SW480 (cell line): ENCODE measurements around the gene GAL3ST2.
"Not testable (repeated sequence)": the region's sequence is repeated elsewhere in the genome, so short reads cannot be mapped to it uniquely, and the experiment has no call there.

ENCODE experiments used
- DNase-seq: peaks from one replicate; pipeline ENCODE4 v3.0.0-alpha.2; 2016; ENCODE audit warnings: low spot score

GAL3ST2 gene

GRCh38 chr2:241820625-241821384 is 44.2 kb downstream of the GAL3ST2 start:
- no peak for DNase-seq

- no peak for DNase-seq
Measured at GRCh38 chr2:241821460-241822263, 45.0 kb downstream of the GAL3ST2 start.

- DNase-seq, result no peak
Measured at GRCh38 chr2:241822264-241822623, 45.6 kb downstream of the GAL3ST2 start.

GRCh38 chr2:241823531-241824437 is 47.2 kb downstream of the GAL3ST2 start:
- DNase-seq, result not testable (repeated sequence)

- no peak for DNase-seq
Measured at GRCh38 chr2:241827394-241827793, 50.8 kb downstream of the GAL3ST2 start.

GRCh38 chr2:241833101-241833663 is 56.6 kb downstream of the GAL3ST2 start:
- DNase-seq, result no peak

GRCh38 chr2:241833756-241834526 is 57.3 kb downstream of the GAL3ST2 start:
- DNase-seq, result not testable (repeated sequence)

GRCh38 chr2:241834527-241835210 is 58.0 kb downstream of the GAL3ST2 start:
- DNase-seq, result no peak

GRCh38 chr2:241835611-241836010 is 59.0 kb downstream of the GAL3ST2 start:
- DNase-seq, result no peak

GRCh38 chr2:241836292-241836691 is 59.7 kb downstream of the GAL3ST2 start:
- no peak for DNase-seq

- no peak for DNase-seq
Measured at GRCh38 chr2:241837197-241837965, 60.8 kb downstream of the GAL3ST2 start.

GRCh38 chr2:241841181-241842066 is 64.8 kb downstream of the GAL3ST2 start:
- no peak for DNase-seq

GRCh38 chr2:241842067-241842415 is 65.4 kb downstream of the GAL3ST2 start:
- DNase-seq, result no peak

GRCh38 chr2:241842620-241843211 is 66.1 kb downstream of the GAL3ST2 start:
- DNase-seq, result no peak

- DNase-seq, result no peak
Measured at GRCh38 chr2:241843321-241844065, 66.9 kb downstream of the GAL3ST2 start.

GRCh38 chr2:241844066-241844728 is 67.6 kb downstream of the GAL3ST2 start:
- peak; percentile 65 for DNase-seq
